ENCODE measurements around the gene SLC17A6. TPM values are rescaled to one million over a fixed set of nuclear protein-coding genes. Genes with fewer than 3 reads are reported as not detected.

SLC17A6 gene
- total RNA-seq, 1 donor from 2014 or later: not detected

GRCh38 chr11:22336587-22336986 is 1.6 kb upstream of the SLC17A6 start:
- Histone ChIP-seq H3K4me3 (no peak overlapping the region), H3K9me3 (no peaks in the 10 kb centered on the region), H3K36me3 (no peaks in the 10 kb centered on the region), H3K27ac (no peak overlapping the region), H3K4me1 (no peaks in the 10 kb centered on the region), H3K27me3 (no peaks in the 10 kb centered on the region)
- no peak for DNase-seq (ENCODE audit: extremely low spot score in 2 of 2)
- TF ChIP-seq POLR2A (IDR thresholded peaks at IDR 0.05) (no peak), POLR2AphosphoS5 (IDR thresholded peaks at IDR 0.05; ENCODE audit: insufficient read depth in 1 of 2, low read depth in 1 of 2) (no peak)
- intact Hi-C loops (cut with DNase I): no loop called here

GRCh38 chr11:22339611-22340010 is 1.4 kb downstream of the SLC17A6 start:
- Histone ChIP-seq H3K36me3 (no peaks in the 10 kb centered on the region), H3K9me3 (no peaks in the 10 kb centered on the region), H3K4me1 (no peaks in the 10 kb centered on the region), H3K27me3 (no peaks in the 10 kb centered on the region), H3K27ac (no peak overlapping the region), H3K4me3 (no peak overlapping the region)
- TF ChIP-seq POLR2A (IDR thresholded peaks at IDR 0.05) (no peak), CTCF (IDR thresholded peaks at IDR 0.05) (no peak), POLR2AphosphoS5 (IDR thresholded peaks at IDR 0.05; ENCODE audit: insufficient read depth in 1 of 2, low read depth in 1 of 2) (no peak)
- intact Hi-C loops (cut with DNase I): no loop called here
- DNase-seq (ENCODE audit: extremely low spot score in 2 of 2): no peak

GRCh38 chr11:22340235-22340634 is 2.1 kb downstream of the SLC17A6 start:
- H3K4me3 ChIP-seq: no peak overlapping the region
- no peak overlapping the region for H3K27ac ChIP-seq
- H3K9me3 ChIP-seq: no peaks in the 10 kb centered on the region
- TF ChIP-seq CTCF (IDR thresholded peaks at IDR 0.05): no peak
- TF ChIP-seq POLR2AphosphoS5 (IDR thresholded peaks at IDR 0.05; ENCODE audit: insufficient read depth in 1 of 2, low read depth in 1 of 2): no peak
- no peak for TF ChIP-seq POLR2A (IDR thresholded peaks at IDR 0.05)
- intact Hi-C loops (cut with DNase I): no loop called here
- H3K4me1 ChIP-seq: no peaks in the 10 kb centered on the region
- DNase-seq (ENCODE audit: extremely low spot score in 2 of 2): no peak
- H3K36me3 ChIP-seq: no peaks in the 10 kb centered on the region
- H3K27me3 ChIP-seq: no peaks in the 10 kb centered on the region

- no peak for TF ChIP-seq CTCF (IDR thresholded peaks at IDR 0.05)
- TF ChIP-seq POLR2AphosphoS5 (IDR thresholded peaks at IDR 0.05; ENCODE audit: insufficient read depth in 1 of 2, low read depth in 1 of 2): no peak
- no peak for TF ChIP-seq POLR2A (IDR thresholded peaks at IDR 0.05)
These were observed 2.8 kb downstream of the SLC17A6 start for GRCh38 chr11:22340701-22341587.

GRCh38 chr11:22341588-22341931 is 3.4 kb downstream of the SLC17A6 start:
- no peak for DNase-seq (ENCODE audit: extremely low spot score in 2 of 2)
- Histone ChIP-seq H3K4me1 (no peaks in the 10 kb centered on the region), H3K4me3 (no peak overlapping the region), H3K36me3 (no peaks in the 10 kb centered on the region), H3K9me3 (no peaks in the 10 kb centered on the region), H3K27ac (no peak overlapping the region), H3K27me3 (no peaks in the 10 kb centered on the region)
- TF ChIP-seq POLR2A (IDR thresholded peaks at IDR 0.05) (no peak), CTCF (IDR thresholded peaks at IDR 0.05) (no peak), POLR2AphosphoS5 (IDR thresholded peaks at IDR 0.05; ENCODE audit: insufficient read depth in 1 of 2, low read depth in 1 of 2) (no peak)
- intact Hi-C loops (cut with DNase I): no loop called here

More at GRCh38 chr11:22340701-22341587, 2.8 kb downstream of the SLC17A6 start:
- Histone ChIP-seq H3K4me3 (no peak overlapping the region), H3K27me3 (no peaks in the 10 kb centered on the region), H3K36me3 (no peaks in the 10 kb centered on the region), H3K9me3 (no peaks in the 10 kb centered on the region), H3K27ac (no peak overlapping the region), H3K4me1 (no peaks in the 10 kb centered on the region)
- no peak for DNase-seq (ENCODE audit: extremely low spot score in 2 of 2)
- intact Hi-C loops (cut with DNase I): no loop called here

Measured in vagina (tissue), 2 donors.